HG03175 (cell line): ENCODE results near the gene PMFBP1.

ENCODE experiments used
- ATAC-seq: cut with Tn5 transposase; IDR thresholded peaks from one replicate; pipeline ENCODE4 v1.9.1; 2021; ENCODE audit warnings: mild to moderate bottlenecking, moderate library complexity; ENCODE audit not compliant: unreplicated experiment

PMFBP1 gene

GRCh38 chr16:72134507-72134906 lies 37.4 kb downstream of the PMFBP1 start:
- ATAC-seq = no peak

GRCh38 chr16:72132726-72133125 lies 39.2 kb downstream of the PMFBP1 start:
- no peak for ATAC-seq

- no peak for ATAC-seq
Measured at GRCh38 chr16:72131036-72131435, 40.9 kb downstream of the PMFBP1 start.

GRCh38 chr16:72129976-72130656 lies 41.8 kb downstream of the PMFBP1 start:
- ATAC-seq = no peak

- no peak for ATAC-seq
Measured at GRCh38 chr16:72128701-72129100, 43.3 kb downstream of the PMFBP1 start.

GRCh38 chr16:72126429-72126765 lies 45.6 kb downstream of the PMFBP1 start:
- no peak for ATAC-seq

- no peak for ATAC-seq
Measured at GRCh38 chr16:72125635-72126428, 46.1 kb downstream of the PMFBP1 start.

GRCh38 chr16:72124761-72125634 lies 47.0 kb downstream of the PMFBP1 start:
- peak; percentile 68 for ATAC-seq

- ATAC-seq = no peak
Measured at GRCh38 chr16:72124148-72124547, 47.8 kb downstream of the PMFBP1 start.

- no peak for ATAC-seq
Measured at GRCh38 chr16:72123426-72123825, 48.5 kb downstream of the PMFBP1 start.

- ATAC-seq = no peak
Measured at GRCh38 chr16:72122916-72123315, 49.0 kb downstream of the PMFBP1 start.

GRCh38 chr16:72122308-72122707 lies 49.6 kb downstream of the PMFBP1 start:
- no peak for ATAC-seq

- no peak for ATAC-seq
Measured at GRCh38 chr16:72120026-72120425, 51.9 kb downstream of the PMFBP1 start.

- ATAC-seq = no peak
Measured at GRCh38 chr16:72113616-72113945, 58.4 kb downstream of the PMFBP1 start.

GRCh38 chr16:72112906-72113615 lies 58.9 kb downstream of the PMFBP1 start:
- no peak for ATAC-seq

GRCh38 chr16:72112452-72112792 lies 59.5 kb downstream of the PMFBP1 start:
- no peak for ATAC-seq

- ATAC-seq = no peak
Measured at GRCh38 chr16:72111657-72112451, 60.1 kb downstream of the PMFBP1 start.

- no peak for ATAC-seq
Measured at GRCh38 chr16:72110662-72111615, 61.0 kb downstream of the PMFBP1 start.

GRCh38 chr16:72109966-72110530 lies 61.9 kb downstream of the PMFBP1 start:
- ATAC-seq = no peak
